Measurements from ENCODE around the gene MYO15A.

Gene MYO15A

GRCh38 chr17:18151290-18151689, 42.7 kb downstream of the MYO15A start:
- no peak for TF ChIP-seq CTCF (IDR thresholded peaks at IDR 0.05)
- intact Hi-C loops (cut with DNase I; ENCODE audit: low total_unique reads), result no loop called here
- DNase-seq, result no peak
- no peaks in the 10 kb centered on the region for H3K36me3 ChIP-seq
- H3K4me3 ChIP-seq, result no peak overlapping the region
- no peak overlapping the region for H3K27ac ChIP-seq
- H3K27me3 ChIP-seq, result no peaks in the 10 kb centered on the region
- H3K4me1 ChIP-seq, result peaks cover 0 to 17% (median 9%) of the 10 kb centered on the region in 4 donors
- H3K9me3 ChIP-seq, result no peaks in the 10 kb centered on the region

GRCh38 chr17:18155179-18155578, 46.6 kb downstream of the MYO15A start:
- H3K27me3 ChIP-seq, result no peaks in the 10 kb centered on the region
- DNase-seq, result no peak
- H3K4me1 ChIP-seq, result peaks cover 0 to 25% (median 18%) of the 10 kb centered on the region in 4 donors
- intact Hi-C loops (cut with DNase I; ENCODE audit: low total_unique reads), result no loop called here
- no peak for TF ChIP-seq CTCF (IDR thresholded peaks at IDR 0.05)
- no peaks in the 10 kb centered on the region for H3K36me3 ChIP-seq
- no peak overlapping the region for H3K4me3 ChIP-seq
- no peaks in the 10 kb centered on the region for H3K9me3 ChIP-seq
- no peak overlapping the region for H3K27ac ChIP-seq

- no peaks in the 10 kb centered on the region for H3K9me3 ChIP-seq
- peaks cover 0 to 25% (median 18%) of the 10 kb centered on the region in 4 donors for H3K4me1 ChIP-seq
- H3K27me3 ChIP-seq, result no peaks in the 10 kb centered on the region
- DNase-seq, result no peak
- no peaks in the 10 kb centered on the region for H3K36me3 ChIP-seq
- no peak for TF ChIP-seq CTCF (IDR thresholded peaks at IDR 0.05)
- H3K27ac ChIP-seq, result no peak overlapping the region
- no peak overlapping the region for H3K4me3 ChIP-seq
- intact Hi-C loops (cut with DNase I; ENCODE audit: low total_unique reads), result no loop called here
These were observed 47.8 kb downstream of the MYO15A start for GRCh38 chr17:18156171-18156975.

- peaks cover 0 to 25% (median 18%) of the 10 kb centered on the region in 4 donors for H3K4me1 ChIP-seq
- intact Hi-C loops (cut with DNase I; ENCODE audit: low total_unique reads), result no loop called here
- H3K27ac ChIP-seq, result no peak overlapping the region
- H3K27me3 ChIP-seq, result no peaks in the 10 kb centered on the region
- no peaks in the 10 kb centered on the region for H3K36me3 ChIP-seq
- H3K4me3 ChIP-seq, result no peak overlapping the region
- no peak for DNase-seq
- no peaks in the 10 kb centered on the region for H3K9me3 ChIP-seq
- no peak for TF ChIP-seq CTCF (IDR thresholded peaks at IDR 0.05)
These were observed 48.4 kb downstream of the MYO15A start for GRCh38 chr17:18156976-18157280.

GRCh38 chr17:18157354-18157985, 48.9 kb downstream of the MYO15A start:
- intact Hi-C loops (cut with DNase I; ENCODE audit: low total_unique reads), result no loop called here
- H3K36me3 ChIP-seq, result no peaks in the 10 kb centered on the region
- H3K9me3 ChIP-seq, result no peaks in the 10 kb centered on the region
- no peak for TF ChIP-seq CTCF (IDR thresholded peaks at IDR 0.05)
- H3K27me3 ChIP-seq, result no peaks in the 10 kb centered on the region
- peaks cover 0 to 24% (median 18%) of the 10 kb centered on the region in 4 donors for H3K4me1 ChIP-seq
- DNase-seq, result no peak
- peak overlapping the region; percentile 60 to 64 for H3K27ac ChIP-seq
- peak overlapping the region in 1 of 2 donors; percentile 51 for H3K4me3 ChIP-seq
